ES-I3 (cell line): Measurements from ENCODE around the gene NFIC.
"Not testable (repeated sequence)": the region's sequence is repeated elsewhere in the genome, so short reads cannot be mapped to it uniquely, and the experiment has no call there.

Experiments
- H3K36me3 ChIP-seq: 2 replicates; pipeline ENCODE4 v1.6.1; 2013; ENCODE audit warnings: mild to moderate bottlenecking, low read length, control low read depth, moderate library complexity; ENCODE audit not compliant: insufficient read depth
- H3K4me1 ChIP-seq: 2 replicates; pipeline ENCODE4 v1.6.1; 2013; ENCODE audit warnings: mild to moderate bottlenecking, control low read depth, low read length; ENCODE audit not compliant: insufficient read depth
- H3K9ac ChIP-seq: 2 replicates; pipeline ENCODE4 v1.6.1; 2013; ENCODE audit warnings: low read depth, mild to moderate bottlenecking, low read length, moderate library complexity
- H3K9me3 ChIP-seq: 2 replicates; pipeline ENCODE4 v1.6.1; 2013; ENCODE audit warnings: mild to moderate bottlenecking, low read length, moderate library complexity; ENCODE audit not compliant: control insufficient read depth, insufficient read depth

NFIC gene

DNA sequence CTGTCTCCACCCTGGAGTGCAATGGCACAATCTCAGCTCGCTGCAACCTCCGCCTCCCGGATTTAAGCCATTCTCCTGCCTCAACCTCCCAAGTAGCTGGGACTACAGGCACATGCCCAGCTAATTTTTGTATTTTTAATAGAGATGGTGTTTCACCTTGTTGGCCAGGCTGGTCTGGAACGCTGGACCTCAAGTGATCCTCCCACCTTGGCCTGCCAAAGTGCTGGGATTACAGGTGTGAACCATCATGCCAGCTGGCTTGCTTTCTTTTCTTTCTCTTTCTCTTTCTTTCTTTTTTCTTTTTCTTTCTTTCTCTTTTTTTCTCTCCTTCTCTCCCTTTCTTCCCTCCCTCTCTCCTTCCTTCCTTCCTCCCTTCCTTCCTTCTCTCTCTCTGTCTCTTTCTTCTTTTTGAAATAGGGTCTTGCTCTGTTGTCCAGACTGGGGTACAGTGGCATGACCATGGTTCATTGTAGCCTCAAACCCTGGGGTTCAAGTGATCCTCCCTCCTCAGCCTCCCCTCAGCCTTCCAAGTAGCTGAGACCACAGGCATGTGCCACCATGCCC lies 33.3 kb upstream of the NFIC start:
- no peak overlapping the region for H3K9ac ChIP-seq
- no peaks in the 10 kb centered on the region for H3K36me3 ChIP-seq
- no peaks in the 10 kb centered on the region for H3K4me1 ChIP-seq
- H3K9me3 ChIP-seq: no peaks in the 10 kb centered on the region

DNA sequence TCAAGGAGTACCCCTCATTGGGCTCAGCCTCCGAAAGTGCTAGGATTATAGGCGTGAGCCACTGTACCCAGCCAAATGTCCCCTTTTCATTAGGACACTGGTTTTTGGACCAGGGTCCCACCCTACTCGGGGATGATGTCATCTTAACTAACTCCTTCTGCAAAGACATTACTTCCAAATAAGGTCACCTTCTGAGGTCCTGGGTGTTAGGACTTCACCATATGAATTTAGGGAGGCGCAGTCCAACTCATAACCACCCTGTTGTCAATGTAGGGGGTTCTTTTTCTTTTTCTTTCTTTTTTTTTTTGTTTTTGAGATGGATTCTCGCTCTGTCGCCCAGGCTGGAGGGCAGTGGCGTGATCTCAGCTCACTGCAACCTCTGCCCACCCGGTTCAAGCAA lies 32.7 kb upstream of the NFIC start:
- Histone ChIP-seq H3K9ac (no peak overlapping the region), H3K36me3 (no peaks in the 10 kb centered on the region), H3K9me3 (no peaks in the 10 kb centered on the region), H3K4me1 (no peaks in the 10 kb centered on the region)

DNA sequence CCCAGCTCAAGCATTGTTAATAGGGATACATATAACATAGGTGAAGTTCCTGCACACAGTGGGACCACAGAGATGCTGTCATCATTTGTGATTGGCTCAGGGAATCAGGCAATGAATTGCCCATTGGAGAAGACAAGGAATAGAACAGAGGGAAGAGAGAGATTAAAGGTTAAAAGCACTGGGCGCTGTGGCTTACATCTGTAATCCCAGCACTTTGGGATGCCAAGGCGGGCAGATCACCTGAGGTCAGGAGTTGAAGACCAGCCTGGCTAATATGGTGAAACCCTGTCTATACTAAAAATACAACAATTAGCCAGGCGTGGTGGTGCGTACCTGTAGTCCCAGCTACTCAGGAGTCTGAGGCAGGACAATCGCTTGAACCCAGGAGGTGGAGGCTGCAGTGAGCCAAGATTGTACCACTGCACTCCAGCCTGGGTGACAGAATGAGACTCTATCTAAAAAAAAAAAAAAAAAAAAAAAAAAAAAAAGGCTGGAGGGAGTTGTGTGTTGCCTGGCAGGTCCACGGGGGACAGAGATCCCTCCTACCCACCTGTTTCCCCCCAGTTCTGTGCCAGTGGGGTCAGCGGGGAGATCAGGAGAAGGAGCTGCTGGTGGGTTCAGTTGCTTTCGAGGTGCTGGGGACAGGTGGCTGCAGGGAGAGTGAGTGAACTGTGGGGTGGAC lies 31.5 kb upstream of the NFIC start:
- H3K9me3 ChIP-seq: not testable (repeated sequence)

DNA sequence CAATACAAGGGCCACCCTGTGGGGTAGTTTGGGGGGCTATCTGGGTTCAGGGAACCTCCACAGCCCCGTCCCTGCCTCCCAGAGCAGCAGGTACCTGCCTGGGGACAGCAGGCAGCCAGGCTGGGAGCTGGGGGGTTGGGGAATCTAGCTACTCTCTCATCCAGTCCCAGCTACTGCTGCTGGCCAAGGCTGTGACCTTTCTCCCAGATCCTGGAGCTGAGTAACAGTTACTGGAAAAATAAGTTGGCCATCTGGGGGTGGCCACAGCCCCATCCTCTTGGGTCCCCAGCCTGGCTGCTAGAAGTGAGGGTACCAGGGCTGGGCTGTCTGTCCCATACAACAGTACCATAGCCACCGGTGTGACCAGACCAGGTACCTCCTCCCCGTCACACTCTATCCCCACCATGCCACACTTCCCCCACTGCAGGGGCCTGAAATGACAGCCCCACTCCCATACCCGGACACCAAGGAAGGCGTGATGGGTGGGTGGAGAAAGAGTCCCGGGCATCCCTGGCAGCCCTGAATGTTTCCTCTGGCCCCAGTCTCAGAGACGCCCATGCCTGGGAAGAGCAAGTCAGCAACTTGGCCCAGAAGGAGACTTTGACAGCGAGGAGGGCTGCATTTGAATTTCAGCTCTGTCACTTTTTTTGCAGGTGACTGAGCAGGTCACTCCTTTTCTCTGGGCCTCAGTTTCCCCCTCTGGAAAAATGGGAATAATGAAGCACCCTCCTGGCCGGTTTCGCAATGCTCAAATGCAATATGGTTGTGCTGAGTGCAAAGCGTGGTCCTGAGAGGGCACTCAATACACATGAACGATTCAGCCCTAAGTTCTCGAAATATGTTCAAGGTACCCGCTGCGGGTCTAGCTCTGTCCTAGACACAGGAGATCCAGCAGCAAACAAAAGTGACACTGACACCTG lies 30.7 kb upstream of the NFIC start:
- Histone ChIP-seq H3K9ac (no peak overlapping the region), H3K9me3 (no peaks in the 10 kb centered on the region), H3K4me1 (no peaks in the 10 kb centered on the region), H3K36me3 (no peaks in the 10 kb centered on the region)

More for the DNA sequence above, 31.5 kb upstream of the NFIC start:
- not testable (repeated sequence) for H3K4me1 ChIP-seq, H3K9ac ChIP-seq, H3K36me3 ChIP-seq

DNA sequence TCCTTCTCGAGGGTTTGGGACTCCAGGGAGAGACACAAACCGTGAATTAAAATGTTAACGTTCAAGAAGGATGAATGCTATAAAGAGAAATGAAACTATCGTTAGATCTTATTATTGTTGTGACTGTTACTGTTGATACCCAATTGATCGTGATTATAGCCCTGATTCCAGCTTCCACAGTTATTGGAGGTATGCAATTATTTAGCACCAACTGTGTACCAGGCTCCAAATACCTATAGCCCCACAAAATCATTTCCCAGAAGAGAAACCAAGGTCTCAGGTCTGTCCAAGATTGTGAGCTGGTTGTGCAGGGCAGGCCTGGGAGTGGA lies 30.1 kb upstream of the NFIC start:
- no peaks in the 10 kb centered on the region for H3K36me3 ChIP-seq
- no peaks in the 10 kb centered on the region for H3K9me3 ChIP-seq
- no peaks in the 10 kb centered on the region for H3K4me1 ChIP-seq
- no peak overlapping the region for H3K9ac ChIP-seq

DNA sequence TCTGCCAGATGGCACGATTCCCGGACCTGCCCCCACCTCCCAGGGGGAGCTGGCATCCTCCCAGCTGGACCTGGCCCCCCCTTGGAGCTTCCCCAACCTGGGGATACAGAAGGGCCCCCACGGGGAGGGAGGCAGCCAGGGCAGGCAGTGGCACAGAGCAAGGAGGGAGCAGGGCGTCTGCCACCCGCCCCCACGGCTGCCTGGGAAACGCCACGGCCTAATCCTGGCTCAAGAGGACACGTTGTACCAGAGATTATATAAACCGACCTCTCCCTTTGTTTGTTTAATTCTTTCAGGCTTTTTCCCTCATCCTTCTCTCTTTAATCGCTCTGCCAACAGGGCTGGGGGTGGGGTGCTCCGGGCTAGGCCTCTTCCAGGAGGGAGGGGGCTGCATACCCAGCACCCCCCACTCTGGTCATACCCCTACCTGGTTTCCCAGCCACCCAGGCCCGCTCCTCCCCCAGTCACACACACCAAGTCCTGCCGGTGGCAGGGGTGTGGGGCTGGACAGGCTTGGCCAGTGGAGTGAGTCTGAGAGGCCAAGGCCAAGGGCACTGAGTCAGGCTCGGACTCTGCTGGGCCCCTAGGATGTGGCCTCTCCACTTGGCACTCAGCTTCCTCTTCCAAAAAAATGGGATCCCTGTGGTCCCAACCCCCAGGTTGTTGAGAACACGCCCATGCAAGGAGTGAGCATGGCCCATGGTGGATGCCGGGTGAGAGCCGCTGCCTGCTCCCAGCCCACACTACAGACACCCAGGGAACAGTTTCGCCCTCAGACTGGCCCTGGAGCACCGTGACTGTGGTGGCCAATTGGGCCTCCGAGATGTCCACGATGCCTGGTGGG lies 29.5 kb upstream of the NFIC start:
- Histone ChIP-seq H3K36me3 (no peaks in the 10 kb centered on the region), H3K4me1 (no peaks in the 10 kb centered on the region), H3K9ac (no peak overlapping the region), H3K9me3 (no peaks in the 10 kb centered on the region)

DNA sequence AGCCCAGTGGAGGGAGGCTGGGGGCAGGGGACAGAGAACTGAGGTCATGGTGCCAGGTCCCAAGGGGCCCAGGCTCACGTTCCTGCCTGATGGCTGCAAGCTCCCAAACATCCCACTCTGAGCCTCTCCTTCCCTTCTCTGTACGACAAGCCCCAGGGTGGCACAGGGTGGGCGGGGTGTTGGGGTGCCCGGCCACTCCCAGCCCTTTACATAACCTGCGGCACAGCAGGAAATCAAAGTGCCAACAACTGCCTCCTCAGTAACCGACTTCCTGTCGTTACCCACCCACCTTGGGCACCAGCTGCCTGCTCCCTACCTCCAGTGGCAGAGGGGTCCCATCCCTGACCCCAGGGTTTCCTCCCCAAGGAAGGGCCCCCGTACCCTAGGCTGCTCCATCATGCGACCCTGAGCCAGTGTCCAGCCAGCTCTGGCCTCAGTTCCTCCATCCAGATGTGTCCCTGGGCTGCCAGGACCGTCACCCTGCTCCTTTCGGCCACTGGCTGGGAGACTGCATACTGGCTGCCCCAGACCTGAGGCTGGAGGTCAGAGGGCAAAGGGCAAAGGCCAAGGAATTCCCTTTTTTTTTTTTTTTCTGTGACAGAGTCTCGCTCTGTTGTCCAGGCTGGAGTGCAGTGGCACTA lies 27.7 kb upstream of the NFIC start:
- no peaks in the 10 kb centered on the region for H3K36me3 ChIP-seq

DNA sequence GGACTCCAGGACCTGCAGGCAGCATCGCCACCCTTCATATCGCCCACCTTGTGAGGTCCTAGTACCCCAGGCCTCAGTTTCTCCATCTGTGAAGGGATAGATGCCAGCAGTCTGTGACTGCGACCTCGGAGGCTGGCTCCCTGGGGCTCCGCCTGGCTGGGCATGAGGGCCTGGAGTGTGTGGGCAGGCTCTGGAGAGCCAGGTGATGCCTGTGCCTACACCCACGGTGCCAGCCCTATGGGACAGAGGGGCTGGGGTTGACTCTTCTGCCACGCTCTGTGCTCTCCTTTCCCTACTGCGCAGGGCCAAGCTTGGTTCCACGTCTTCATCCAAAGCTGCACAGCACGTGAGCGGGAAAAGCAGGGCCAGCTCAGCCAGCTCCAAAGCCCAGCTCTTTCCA lies 26.0 kb upstream of the NFIC start:
- H3K9me3 ChIP-seq: no peaks in the 10 kb centered on the region
- no peak overlapping the region for H3K9ac ChIP-seq
- H3K36me3 ChIP-seq: no peaks in the 10 kb centered on the region
- H3K4me1 ChIP-seq: no peaks in the 10 kb centered on the region

More for the DNA sequence above, 27.7 kb upstream of the NFIC start:
- Histone ChIP-seq H3K4me1 (no peaks in the 10 kb centered on the region), H3K9me3 (no peaks in the 10 kb centered on the region), H3K9ac (no peak overlapping the region)

DNA sequence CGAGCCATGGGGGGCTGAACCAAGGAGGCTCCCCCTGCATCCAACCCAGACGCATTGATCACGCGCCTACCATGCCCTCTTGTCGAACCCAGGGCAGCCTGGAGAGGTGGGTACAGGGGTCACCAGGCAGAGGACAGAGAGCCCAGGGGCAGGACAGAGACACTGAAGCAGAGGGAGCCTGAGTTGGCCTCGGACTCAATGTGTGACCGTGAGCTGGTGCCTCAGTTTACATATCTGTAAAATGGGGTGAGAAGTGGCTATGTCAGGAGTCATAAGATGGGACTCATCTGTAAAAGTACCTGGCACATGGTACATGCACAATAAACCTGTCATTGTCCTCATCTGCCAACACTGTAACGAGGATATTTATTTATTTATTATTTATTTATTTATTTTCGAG lies 24.1 kb upstream of the NFIC start:
- H3K4me1 ChIP-seq: no peaks in the 10 kb centered on the region
- H3K9ac ChIP-seq: no peak overlapping the region
- H3K9me3 ChIP-seq: no peaks in the 10 kb centered on the region
- no peaks in the 10 kb centered on the region for H3K36me3 ChIP-seq

DNA sequence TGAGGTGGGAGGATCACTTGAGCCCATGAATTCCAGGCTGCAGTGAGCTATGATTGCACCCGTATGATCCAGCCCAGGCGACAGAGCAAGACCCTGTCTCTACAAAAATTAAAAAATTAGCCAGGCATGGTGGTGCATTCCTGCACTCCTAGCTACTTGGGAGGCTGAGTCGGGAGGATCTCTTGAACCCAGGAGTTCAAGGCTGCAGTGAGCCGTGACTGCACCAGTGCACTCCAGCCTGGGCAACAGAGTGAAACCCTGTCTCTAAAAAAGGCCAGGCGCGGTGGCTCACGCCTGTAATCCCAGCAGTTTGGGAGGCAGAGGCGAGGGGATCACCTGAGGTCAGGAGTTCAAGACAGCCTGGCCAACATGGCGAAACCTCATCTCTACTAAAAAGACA lies 23.4 kb upstream of the NFIC start:
- not testable (repeated sequence) for H3K4me1 ChIP-seq, H3K9ac ChIP-seq, H3K36me3 ChIP-seq, H3K9me3 ChIP-seq

DNA sequence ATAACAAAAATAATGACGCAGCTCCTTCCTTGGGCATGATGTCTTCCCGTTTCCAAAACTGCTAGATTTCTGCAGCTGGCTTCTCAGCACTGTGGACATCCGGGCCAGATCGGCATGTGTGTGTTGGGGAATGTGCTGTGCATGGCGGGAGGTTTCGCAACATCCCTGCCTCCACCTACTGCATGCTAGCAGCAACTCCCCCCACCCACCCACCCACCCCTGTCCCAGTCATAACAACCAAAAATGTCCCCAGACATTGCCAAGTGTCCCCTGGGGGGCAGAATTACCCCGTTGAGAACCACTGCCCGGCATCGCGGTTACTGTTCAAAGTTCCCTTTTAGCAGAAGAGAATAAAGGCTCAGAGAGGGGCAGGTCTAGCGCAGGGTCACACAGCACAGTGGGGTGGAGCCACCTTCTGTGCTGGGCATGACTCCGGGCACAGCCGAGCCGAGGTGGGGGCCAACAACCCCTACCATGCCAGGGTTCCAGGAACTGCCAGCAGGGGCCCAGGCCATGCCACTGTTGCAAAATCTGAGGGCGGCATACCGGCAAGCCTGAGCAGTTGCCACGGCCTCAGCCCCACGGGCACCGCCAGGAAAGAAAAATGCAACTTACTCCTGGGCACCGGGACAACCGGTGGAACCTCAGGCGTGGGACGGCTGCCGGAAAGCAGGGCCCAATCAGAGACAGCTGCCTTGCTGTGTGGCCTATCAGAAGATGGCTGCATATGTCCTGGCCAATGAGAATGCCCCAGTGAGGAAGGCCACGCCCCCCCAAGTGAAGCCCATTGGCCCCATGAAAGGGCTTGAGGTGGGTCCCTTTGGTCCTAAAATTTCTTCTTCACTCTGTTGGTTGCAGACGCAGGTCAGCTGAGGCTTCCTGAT lies 22.5 kb upstream of the NFIC start:
- H3K4me1 ChIP-seq: no peaks in the 10 kb centered on the region
- H3K9ac ChIP-seq: no peak overlapping the region
- no peaks in the 10 kb centered on the region for H3K36me3 ChIP-seq
- H3K9me3 ChIP-seq: no peaks in the 10 kb centered on the region

DNA sequence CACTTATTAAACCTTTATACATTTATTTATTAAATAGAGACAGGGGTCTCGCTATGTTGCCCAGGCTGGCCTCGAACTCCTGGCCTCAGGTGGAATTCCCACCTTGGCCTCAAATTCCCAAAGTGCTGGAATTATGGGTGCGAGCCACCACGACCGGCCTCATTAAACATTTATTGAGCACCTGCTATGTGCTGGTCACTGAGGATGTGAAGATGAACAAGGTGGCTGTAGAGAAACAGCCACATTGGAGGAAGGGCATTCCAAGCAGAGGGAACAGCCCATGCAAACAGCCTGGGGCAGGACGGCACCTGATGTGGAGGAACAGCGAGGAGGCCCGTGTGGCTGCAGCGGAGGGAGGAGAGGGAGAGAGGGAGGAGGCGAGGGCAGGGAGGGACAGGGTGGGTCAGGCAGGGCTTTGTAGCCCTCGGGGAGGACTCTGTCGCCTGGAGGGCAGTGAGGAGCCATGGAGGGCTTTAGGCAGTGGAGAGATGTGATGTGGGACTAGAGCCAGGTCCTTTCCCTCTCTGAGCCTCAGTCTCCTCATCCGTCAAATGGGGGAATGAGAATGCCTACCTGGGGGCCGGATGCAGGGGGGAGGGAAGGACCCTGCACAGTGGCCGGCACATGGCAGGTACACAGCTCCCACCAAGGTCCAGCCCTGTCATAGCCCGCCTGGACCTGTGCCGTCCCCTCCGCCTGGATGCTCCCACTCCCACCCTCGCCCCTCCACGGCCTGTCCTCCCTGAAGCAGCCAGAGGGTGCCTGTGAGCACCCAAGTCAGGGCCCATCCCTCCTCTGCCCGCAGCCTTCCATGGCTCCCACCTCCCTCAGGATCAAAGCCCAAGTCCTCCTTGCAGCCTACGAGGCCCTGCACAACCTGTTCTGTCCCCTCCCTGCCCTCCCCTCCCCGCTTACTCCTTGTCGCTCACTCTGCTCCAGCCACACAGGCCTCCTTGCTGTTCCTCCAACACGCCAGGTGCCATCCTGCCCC lies 21.5 kb upstream of the NFIC start:
- Histone ChIP-seq H3K36me3 (no peaks in the 10 kb centered on the region), H3K4me1 (no peaks in the 10 kb centered on the region), H3K9me3 (no peaks in the 10 kb centered on the region), H3K9ac (no peak overlapping the region)
